NCI-H345 (cell line): Measurements from ENCODE around the gene ATXN1.
"Not testable (repeated sequence)": the region's sequence is repeated elsewhere in the genome, so short reads cannot be mapped to it uniquely, and the experiment has no call there.

Experiments used
- DNase-seq: peaks from one replicate; lab custom pipeline; 2025; lab: John Stamatoyannopoulos, UW

Gene ATXN1

GRCh38 chr6:16720861-16721260, 40.4 kb downstream of the ATXN1 start:
- DNase-seq, result no peak

GRCh38 chr6:16719488-16719887, 41.8 kb downstream of the ATXN1 start:
- DNase-seq, result no peak

GRCh38 chr6:16718356-16718755, 42.9 kb downstream of the ATXN1 start:
- DNase-seq, result no peak

GRCh38 chr6:16717275-16717942, 43.9 kb downstream of the ATXN1 start:
- no peak for DNase-seq

- DNase-seq, result no peak
These were observed 44.9 kb downstream of the ATXN1 start for GRCh38 chr6:16716321-16716858.

GRCh38 chr6:16713597-16713996, 47.7 kb downstream of the ATXN1 start:
- no peak for DNase-seq

- no peak for DNase-seq
These were observed 48.3 kb downstream of the ATXN1 start for GRCh38 chr6:16712931-16713484.

GRCh38 chr6:16712255-16712930, 48.9 kb downstream of the ATXN1 start:
- no peak for DNase-seq

- no peak for DNase-seq
These were observed 49.6 kb downstream of the ATXN1 start for GRCh38 chr6:16711546-16712254.

- no peak for DNase-seq
These were observed 54.1 kb downstream of the ATXN1 start for GRCh38 chr6:16706911-16707783.

- not testable (repeated sequence) for DNase-seq
These were observed 54.8 kb downstream of the ATXN1 start for GRCh38 chr6:16706491-16706890.

GRCh38 chr6:16706029-16706428, 55.2 kb downstream of the ATXN1 start:
- no peak for DNase-seq

GRCh38 chr6:16705081-16705993, 55.9 kb downstream of the ATXN1 start:
- no peak for DNase-seq

GRCh38 chr6:16704401-16705045, 56.7 kb downstream of the ATXN1 start:
- no peak for DNase-seq

GRCh38 chr6:16702627-16703378, 58.5 kb downstream of the ATXN1 start:
- DNase-seq, result not testable (repeated sequence)

GRCh38 chr6:16700916-16701234, 60.4 kb downstream of the ATXN1 start:
- DNase-seq, result no peak

- no peak for DNase-seq
These were observed 60.9 kb downstream of the ATXN1 start for GRCh38 chr6:16700202-16700915.

GRCh38 chr6:16698997-16699868, 62.0 kb downstream of the ATXN1 start:
- DNase-seq, result no peak
